Panc1 (cell line): ENCODE results near the gene GAN. TPM values are rescaled to one million over a fixed set of nuclear protein-coding genes. Genes with fewer than 3 reads are reported as not detected.

ENCODE experiments used
- ATAC-seq: fragments of 200-7000 bp; cut with Tn5 transposase; 2 replicates; pipeline ENCODE4 v1.9.1; 2020; ENCODE audit warnings: mild to moderate bottlenecking, moderate library complexity
- BruUV-seq: library from RNA; stranded (reverse); fragments of 400-500 nt; replicated peaks from 2 replicates; lab custom pipeline; 2021; lab: Mats Ljungman, UMichigan
- CTCF ChIA-PET: fragments of 300-600 bp; sonication (Branson Sonifier 250); formaldehyde crosslinking; loops from one replicate; lab custom pipeline; 2022; ENCODE audit warnings: antibody characterized with exemption; lab: Charles Lee
- POLR2A ChIA-PET: fragments of 300-600 bp; sonication (Branson Sonifier 250); formaldehyde crosslinking; loops from one replicate; lab custom pipeline; 2022; ENCODE audit warnings: antibody characterized with exemption; lab: Charles Lee
- DNase-seq: peaks from one replicate; pipeline ENCODE4 v3.0.0-alpha.2; 2010; ENCODE audit warnings: low read depth, low spot score
- H3K27ac ChIP-seq: 2 replicates; pipeline ENCODE4 v1.5.1; 2011; ENCODE audit warnings: mild to moderate bottlenecking, low read length, inconsistent platforms
- H3K27me3 ChIP-seq: fragments of 200-500 bp; sonication (Bioruptor generic); 2 replicates; pipeline ENCODE4 v1.6.0; 2014; ENCODE audit warnings: low read length, inconsistent platforms; ENCODE audit not compliant: control insufficient read depth, insufficient read depth
- H3K36me3 ChIP-seq: fragments of 200-500 bp; sonication (Bioruptor generic); 2 replicates; pipeline ENCODE4 v1.5.1; 2014; ENCODE audit warnings: inconsistent platforms, mild to moderate bottlenecking, low read length, moderate library complexity; ENCODE audit not compliant: control insufficient read depth, insufficient read depth
- H3K4me1 ChIP-seq: 2 replicates; pipeline ENCODE4 v1.5.1; 2011; ENCODE audit warnings: inconsistent platforms, mild to moderate bottlenecking, low read length, moderate library complexity; ENCODE audit not compliant: control insufficient read depth, insufficient read depth
- H3K4me3 ChIP-seq, 2 experiments: 2 replicates each; pipeline ENCODE4 v1.5.1; 2011 to 2012; ENCODE audit warnings: low read depth in 2 of 2, low read length in 2 of 2, mild to moderate bottlenecking in 2 of 2, inconsistent platforms in 1 of 2, moderate library complexity in 1 of 2
- H3K9me3 ChIP-seq: fragments of 200-500 bp; sonication (Bioruptor generic); 2 replicates; pipeline ENCODE4 v1.5.1; 2014; ENCODE audit warnings: low read depth, mild to moderate bottlenecking, inconsistent platforms, low read length, moderate library complexity; ENCODE audit not compliant: control insufficient read depth, insufficient read depth
- POLR2AphosphoS5 ChIP-seq: IDR thresholded peaks from 2 replicates; pipeline ENCODE4 v1.6.1; 2012; ENCODE audit warnings: mild to moderate bottlenecking, low read depth, low read length, moderate library complexity
- SIN3A ChIP-seq: IDR thresholded peaks from 2 replicates; pipeline ENCODE4 v1.6.1; 2012; ENCODE audit warnings: low read depth, mild to moderate bottlenecking, low read length, moderate library complexity, borderline replicate concordance; ENCODE audit not compliant: insufficient read depth
- TCF7L2 ChIP-seq: IDR thresholded peaks from 2 replicates; pipeline ENCODE4 v1.6.1; 2011; ENCODE audit warnings: mild to moderate bottlenecking, low read depth, low read length, inconsistent platforms
- in situ Hi-C: cut with HindIII; loops from 2 replicates; pipeline ENCODE4 v1.10.0; 2016; ENCODE audit warnings: low sequenced_read_pairs, low pct_unique_long_range_greater_than_20kb
- intact Hi-C: fragments of 100-400 bp; cut with micrococcal nuclease; formaldehyde crosslinking; loops from one replicate; pipeline ENCODE4 v1.10.0; 2022; ENCODE audit not compliant: unreplicated experiment
- total RNA-seq: library from RNA; stranded (reverse); gene quantifications from one replicate; pipeline ENCODE4 v1.2.1, GENCODE V29; 2021; ENCODE audit not compliant: unreplicated experiment
- TF ChIP-seq, protein P1 (sequence below), 2 experiments: IDR thresholded peaks; 2 replicates each; pipeline ENCODE4 v1.6.1; 2011 to 2012; ENCODE audit warnings: low read depth in 2 of 2, control low read depth in 1 of 2, low read length in 1 of 2, mild to moderate bottlenecking in 1 of 2, moderate library complexity in 1 of 2; ENCODE audit not compliant: insufficient read depth in 1 of 2
- TF ChIP-seq, protein P2 (sequence below): fragments of 450-650 bp; IDR thresholded peaks from 2 replicates; pipeline ENCODE4 v1.5.1; 2017; ENCODE audit warnings: mild to moderate bottlenecking

The GAN gene
- total RNA-seq, 1 experiment from 2014 or later: 9.1 TPM

DNA sequence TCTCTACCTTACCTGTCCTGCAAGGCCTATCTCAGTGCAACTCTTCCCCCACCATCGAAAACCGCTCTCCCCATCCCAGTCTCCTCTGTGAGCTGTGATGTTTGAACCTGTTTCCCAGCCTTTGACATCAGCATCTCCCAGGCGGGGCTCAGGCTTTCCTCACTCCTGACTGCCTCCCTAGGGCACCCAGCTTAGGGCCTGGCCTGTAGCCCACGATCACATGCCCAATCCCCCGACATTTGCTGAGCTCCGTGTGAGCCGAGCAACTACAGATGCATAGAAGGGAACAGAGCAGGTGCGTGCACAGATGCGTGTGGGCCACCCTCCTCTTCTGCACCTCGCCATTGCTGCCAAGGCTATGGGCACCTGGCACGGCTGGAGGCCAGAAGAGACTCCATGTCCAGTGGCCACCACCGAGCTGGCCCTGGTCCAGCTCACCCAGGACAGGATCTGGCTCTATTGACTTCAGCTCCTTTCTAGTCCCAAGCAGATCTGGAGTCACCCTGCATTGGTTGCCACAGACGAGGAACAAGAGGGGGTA, 94.3 kb downstream of the GAN start:
- intact Hi-C loops (loop anchor here (10.0 kb wide), 1 partner anchor 176 kb away; no protein-coding TSS in a partner anchor), in situ Hi-C loops (no loop called here)
- H3K27ac ChIP-seq: no peak overlapping the region
- CTCF ChIA-PET: no interaction called here
- peaks cover 30% of the 10 kb centered on the region for H3K4me1 ChIP-seq
- POLR2A ChIA-PET: interaction anchor here (0.5 kb wide), 1 partner anchor 163 kb away, joined by 7 read pairs; no protein-coding TSS in a partner anchor
- DNase-seq: no peak
- no peaks in the 10 kb centered on the region for H3K9me3 ChIP-seq
- BruUV-seq: no TSS peak
- H3K4me3 ChIP-seq: no peak overlapping the region
- H3K27me3 ChIP-seq: no peaks in the 10 kb centered on the region
- TF ChIP-seq, protein P1, sequence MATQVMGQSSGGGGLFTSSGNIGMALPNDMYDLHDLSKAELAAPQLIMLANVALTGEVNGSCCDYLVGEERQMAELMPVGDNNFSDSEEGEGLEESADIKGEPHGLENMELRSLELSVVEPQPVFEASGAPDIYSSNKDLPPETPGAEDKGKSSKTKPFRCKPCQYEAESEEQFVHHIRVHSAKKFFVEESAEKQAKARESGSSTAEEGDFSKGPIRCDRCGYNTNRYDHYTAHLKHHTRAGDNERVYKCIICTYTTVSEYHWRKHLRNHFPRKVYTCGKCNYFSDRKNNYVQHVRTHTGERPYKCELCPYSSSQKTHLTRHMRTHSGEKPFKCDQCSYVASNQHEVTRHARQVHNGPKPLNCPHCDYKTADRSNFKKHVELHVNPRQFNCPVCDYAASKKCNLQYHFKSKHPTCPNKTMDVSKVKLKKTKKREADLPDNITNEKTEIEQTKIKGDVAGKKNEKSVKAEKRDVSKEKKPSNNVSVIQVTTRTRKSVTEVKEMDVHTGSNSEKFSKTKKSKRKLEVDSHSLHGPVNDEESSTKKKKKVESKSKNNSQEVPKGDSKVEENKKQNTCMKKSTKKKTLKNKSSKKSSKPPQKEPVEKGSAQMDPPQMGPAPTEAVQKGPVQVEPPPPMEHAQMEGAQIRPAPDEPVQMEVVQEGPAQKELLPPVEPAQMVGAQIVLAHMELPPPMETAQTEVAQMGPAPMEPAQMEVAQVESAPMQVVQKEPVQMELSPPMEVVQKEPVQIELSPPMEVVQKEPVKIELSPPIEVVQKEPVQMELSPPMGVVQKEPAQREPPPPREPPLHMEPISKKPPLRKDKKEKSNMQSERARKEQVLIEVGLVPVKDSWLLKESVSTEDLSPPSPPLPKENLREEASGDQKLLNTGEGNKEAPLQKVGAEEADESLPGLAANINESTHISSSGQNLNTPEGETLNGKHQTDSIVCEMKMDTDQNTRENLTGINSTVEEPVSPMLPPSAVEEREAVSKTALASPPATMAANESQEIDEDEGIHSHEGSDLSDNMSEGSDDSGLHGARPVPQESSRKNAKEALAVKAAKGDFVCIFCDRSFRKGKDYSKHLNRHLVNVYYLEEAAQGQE (IDR thresholded peaks at IDR 0.05; ENCODE audit: insufficient read depth in 1 of 2, low read depth in 2 of 2, low read length in 1 of 2): no peak
- TF ChIP-seq, protein P2, sequence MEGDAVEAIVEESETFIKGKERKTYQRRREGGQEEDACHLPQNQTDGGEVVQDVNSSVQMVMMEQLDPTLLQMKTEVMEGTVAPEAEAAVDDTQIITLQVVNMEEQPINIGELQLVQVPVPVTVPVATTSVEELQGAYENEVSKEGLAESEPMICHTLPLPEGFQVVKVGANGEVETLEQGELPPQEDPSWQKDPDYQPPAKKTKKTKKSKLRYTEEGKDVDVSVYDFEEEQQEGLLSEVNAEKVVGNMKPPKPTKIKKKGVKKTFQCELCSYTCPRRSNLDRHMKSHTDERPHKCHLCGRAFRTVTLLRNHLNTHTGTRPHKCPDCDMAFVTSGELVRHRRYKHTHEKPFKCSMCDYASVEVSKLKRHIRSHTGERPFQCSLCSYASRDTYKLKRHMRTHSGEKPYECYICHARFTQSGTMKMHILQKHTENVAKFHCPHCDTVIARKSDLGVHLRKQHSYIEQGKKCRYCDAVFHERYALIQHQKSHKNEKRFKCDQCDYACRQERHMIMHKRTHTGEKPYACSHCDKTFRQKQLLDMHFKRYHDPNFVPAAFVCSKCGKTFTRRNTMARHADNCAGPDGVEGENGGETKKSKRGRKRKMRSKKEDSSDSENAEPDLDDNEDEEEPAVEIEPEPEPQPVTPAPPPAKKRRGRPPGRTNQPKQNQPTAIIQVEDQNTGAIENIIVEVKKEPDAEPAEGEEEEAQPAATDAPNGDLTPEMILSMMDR: no peak
- TF ChIP-seq TCF7L2 (no peak), SIN3A (no peak), POLR2AphosphoS5 (no peak)
- H3K36me3 ChIP-seq: no peaks in the 10 kb centered on the region
- ATAC-seq: no peak

DNA sequence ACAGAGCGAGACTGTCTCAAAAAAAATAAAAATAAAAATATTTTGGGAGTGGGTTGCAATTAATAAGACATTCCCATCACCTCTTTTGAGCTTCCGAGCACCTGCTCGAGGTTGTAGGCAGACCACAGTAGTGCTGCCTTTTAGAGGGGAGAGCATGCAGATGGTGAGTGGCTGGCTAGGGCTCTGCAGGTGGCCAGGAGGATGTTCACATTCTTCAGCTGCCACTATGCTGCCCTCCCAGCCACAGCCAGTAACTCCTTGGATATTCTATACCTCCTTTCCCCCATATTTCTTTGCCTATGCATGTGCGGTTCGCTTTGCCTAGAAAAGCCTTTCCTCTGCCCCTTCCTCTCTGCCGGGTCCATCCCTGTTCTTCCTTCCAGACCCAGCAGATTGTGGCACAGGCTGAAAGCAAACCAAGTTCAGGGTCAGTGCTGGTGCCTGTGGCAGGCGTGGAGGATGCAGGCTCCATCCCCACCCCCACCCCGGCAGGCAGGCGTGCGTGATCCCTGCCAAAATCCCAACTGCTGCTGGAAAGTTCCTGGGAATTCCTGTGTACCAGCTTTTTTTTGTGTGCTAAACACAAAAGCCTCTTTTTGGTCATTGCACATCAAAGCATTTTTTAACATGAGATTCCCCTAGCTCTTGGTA, 96.0 kb downstream of the GAN start:
- in situ Hi-C loops: no loop called here
- Histone ChIP-seq H3K9me3 (no peaks in the 10 kb centered on the region), H3K27ac (no peak overlapping the region), H3K4me3 (no peak overlapping the region), H3K27me3 (no peaks in the 10 kb centered on the region), H3K36me3 (no peaks in the 10 kb centered on the region), H3K4me1 (peaks cover 30% of the 10 kb centered on the region)
- no TSS peak for BruUV-seq
- no peak for TF ChIP-seq POLR2AphosphoS5
- TF ChIP-seq, protein P2: no peak
- TF ChIP-seq SIN3A: no peak
- TF ChIP-seq, protein P1 (IDR thresholded peaks at IDR 0.05; ENCODE audit: insufficient read depth in 1 of 2, low read depth in 2 of 2, low read length in 1 of 2): no peak
- no peak for TF ChIP-seq TCF7L2
- no peak for ATAC-seq
- no peak for DNase-seq
- ChIA-PET POLR2A (interaction anchor here (0.6 to 0.7 kb wide), 2 partner anchors 41 to 644 kb away, joined by 6 to 8 read pairs; no protein-coding TSS in a partner anchor), CTCF (no interaction called here)
- intact Hi-C loops: no loop called here
